ENCODE data around the gene SLC9A3.

- TF ChIP-seq CTCF (IDR thresholded peaks at IDR 0.05) (no peak), POLR2AphosphoS5 (IDR thresholded peaks at IDR 0.05) (no peak), POLR2A (IDR thresholded peaks at IDR 0.05) (no peak)
These were observed 30.9 kb upstream of the SLC9A3 start for GRCh38 chr5:555058-555623.
